ENCODE data around the gene CHPF2.

Gene CHPF2

DNA sequence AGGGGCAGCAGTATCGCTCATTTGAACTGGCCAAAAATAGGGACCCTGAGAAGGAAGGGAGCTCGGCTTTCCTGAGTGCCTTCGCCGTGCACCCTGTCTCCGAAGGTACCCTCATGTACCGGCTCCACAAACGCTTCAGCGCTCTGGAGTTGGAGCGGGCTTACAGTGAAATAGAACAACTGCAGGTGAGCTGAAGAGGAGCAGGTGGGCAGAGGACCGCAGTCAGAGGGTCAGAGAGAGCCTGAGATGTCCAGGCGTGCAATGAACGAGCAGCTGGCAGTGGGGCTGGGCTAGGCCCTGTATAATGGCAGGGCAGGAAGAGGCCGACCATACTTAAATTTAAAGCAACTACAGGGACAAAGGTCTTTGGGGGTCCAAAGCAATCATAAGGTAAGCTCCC, 4.1 kb downstream of the CHPF2 start:
- no peak for DNase-seq

DNA sequence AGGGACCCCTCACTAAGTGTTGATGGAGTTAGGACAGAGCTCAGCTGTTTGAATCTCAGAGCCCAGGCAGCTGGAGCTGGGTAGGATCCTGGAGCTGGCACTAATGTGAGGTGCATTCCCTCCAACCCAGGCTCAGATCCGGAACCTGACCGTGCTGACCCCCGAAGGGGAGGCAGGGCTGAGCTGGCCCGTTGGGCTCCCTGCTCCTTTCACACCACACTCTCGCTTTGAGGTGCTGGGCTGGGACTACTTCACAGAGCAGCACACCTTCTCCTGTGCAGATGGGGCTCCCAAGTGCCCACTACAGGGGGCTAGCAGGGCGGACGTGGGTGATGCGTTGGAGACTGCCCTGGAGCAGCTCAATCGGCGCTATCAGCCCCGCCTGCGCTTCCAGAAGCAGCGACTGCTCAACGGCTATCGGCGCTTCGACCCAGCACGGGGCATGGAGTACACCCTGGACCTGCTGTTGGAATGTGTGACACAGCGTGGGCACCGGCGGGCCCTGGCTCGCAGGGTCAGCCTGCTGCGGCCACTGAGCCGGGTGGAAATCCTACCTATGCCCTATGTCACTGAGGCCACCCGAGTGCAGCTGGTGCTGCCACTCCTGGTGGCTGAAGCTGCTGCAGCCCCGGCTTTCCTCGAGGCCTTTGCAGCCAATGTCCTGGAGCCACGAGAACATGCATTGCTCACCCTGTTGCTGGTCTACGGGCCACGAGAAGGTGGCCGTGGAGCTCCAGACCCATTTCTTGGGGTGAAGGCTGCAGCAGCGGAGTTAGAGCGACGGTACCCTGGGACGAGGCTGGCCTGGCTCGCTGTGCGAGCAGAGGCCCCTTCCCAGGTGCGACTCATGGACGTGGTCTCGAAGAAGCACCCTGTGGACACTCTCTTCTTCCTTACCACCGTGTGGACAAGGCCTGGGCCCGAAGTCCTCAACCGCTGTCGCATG, 5.2 kb downstream of the CHPF2 start:
- DNase-seq = no peak

DNA sequence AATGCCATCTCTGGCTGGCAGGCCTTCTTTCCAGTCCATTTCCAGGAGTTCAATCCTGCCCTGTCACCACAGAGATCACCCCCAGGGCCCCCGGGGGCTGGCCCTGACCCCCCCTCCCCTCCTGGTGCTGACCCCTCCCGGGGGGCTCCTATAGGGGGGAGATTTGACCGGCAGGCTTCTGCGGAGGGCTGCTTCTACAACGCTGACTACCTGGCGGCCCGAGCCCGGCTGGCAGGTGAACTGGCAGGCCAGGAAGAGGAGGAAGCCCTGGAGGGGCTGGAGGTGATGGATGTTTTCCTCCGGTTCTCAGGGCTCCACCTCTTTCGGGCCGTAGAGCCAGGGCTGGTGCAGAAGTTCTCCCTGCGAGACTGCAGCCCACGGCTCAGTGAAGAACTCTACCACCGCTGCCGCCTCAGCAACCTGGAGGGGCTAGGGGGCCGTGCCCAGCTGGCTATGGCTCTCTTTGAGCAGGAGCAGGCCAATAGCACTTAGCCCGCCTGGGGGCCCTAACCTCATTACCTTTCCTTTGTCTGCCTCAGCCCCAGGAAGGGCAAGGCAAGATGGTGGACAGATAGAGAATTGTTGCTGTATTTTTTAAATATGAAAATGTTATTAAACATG, 6.0 kb downstream of the CHPF2 start:
- no peak for DNase-seq

DNA sequence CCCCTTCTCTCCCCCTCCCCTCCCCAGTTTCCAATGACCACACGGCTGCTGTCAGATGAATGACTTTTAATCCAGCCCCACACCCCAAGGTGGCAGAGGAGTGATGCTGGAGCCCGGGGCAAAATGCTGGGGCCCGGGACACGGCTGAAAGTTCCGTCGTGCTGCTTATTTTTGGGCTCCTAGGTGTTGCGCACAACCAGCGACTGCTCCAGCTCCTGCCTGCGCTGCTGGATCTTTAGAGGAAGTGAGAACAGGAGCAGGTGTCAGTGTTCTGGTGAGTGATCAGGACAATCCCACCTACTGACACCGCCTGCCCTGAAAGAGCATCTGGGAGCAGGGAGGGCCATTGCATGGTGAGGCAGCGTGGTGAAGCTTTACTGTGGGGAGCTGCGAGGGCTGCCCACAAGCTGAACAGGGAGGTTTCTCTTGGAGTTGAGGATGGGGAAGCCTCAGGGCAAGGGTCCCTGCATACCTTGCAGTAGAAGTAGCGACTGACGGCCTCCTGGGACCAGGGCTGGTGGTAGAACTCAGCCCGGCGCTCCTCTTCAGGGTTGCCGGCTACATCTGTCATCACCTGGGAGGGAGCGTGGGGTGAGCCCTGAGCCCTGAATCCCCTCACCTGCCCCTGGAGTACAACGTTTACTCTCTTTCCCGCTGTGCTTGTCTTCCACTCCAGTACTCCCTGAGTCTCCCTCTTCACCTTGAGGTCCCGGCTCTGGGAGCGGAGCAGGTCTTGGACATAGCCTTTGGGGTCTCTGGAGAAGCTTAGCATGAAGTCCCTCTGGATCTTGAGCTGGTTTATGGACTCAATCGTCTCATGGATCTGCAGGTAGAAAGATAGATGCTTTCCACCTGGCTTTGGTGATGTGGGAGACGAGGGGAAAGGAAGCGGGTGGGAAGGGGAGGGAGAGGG, 6.9 kb downstream of the CHPF2 start:
- DNase-seq = no peak

DNA sequence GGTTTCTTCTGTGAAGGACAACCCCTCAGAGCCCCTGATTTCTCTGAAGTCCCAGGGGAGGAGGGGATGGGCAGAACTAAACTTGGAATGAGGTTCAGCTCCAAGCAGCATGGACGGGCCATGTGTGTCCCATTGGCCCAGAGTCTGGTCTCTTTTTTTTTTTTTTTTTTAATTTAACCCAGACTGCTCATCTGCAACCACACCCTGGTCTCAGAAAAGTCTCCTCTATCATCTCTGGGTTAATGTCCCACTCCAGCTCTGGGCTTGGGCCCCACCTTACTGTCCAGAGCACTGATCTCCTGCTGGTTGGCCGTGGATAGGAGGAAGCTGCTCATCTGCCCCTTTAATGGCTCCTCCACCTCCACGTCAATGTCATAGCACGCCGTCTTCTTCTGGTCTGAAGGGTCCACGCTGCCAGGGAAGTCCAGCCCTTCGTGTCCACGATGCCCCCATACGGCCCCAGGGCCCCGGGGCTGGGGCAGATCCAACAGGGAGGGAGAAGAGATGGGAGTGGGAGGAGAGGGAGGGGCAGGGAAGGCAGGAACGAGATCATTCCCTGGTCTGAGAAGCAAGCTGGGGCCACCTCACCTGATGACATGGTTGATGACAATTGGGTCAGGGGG, 7.7 kb downstream of the CHPF2 start:
- no peak for DNase-seq

DNA sequence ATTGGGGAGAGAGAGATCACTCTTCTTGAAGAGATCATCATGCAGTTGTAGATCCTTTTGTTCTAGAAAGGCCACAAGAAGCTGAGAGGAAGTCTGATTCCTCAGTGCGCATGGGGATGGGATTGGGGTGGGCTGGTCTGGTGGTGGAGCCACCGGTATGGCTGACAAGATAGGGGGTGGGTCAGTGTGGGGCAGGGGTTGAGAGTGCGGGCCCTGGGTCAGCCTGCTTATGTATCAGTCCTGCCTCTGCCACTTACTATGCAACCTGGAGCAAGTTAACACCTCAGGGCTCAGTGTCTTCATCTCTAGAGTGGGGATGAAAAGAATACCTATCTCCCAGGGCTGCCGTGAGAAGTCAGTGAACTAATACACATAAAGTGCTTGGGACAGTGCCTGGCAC, 8.3 kb downstream of the CHPF2 start:
- DNase-seq = no peak

DNA sequence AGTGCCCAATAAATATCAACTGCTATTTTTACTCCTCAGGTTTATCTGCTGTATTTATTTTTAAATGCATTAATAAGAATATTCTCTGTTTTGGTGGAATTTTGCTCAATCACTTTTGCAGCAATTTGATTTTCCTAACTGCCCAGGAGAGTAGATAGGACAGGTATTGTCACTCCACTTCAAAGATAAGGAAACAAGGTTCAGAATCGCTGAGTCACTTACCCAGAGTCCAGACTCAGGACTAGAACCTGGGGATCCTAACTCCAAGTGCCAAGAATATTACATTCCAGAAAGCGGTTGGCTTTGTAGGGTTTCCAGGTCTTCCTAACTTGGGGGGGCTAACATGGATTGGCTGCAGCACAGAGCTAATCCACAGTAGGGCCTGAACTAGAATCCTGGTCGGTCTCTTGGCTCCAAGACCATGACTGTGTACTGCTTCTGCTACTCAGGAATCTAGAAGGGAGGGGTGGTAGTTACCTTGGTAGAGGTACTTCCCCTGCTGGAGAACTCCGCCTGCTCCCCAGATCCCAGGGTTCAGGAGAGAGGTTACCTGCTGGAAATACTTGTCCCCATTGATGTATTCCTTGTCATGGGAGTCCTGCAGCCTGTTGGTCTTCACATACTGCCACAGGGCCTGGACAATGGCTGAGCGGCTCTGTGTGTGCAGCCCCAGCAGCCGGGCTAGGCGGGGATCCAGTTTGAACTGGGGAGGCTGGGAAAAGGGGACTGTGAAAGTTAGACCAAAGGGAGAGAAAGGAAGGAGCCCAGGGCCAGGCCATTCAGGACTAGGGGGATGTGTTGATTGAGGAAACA, 8.9 kb downstream of the CHPF2 start:
- no peak for DNase-seq

DNA sequence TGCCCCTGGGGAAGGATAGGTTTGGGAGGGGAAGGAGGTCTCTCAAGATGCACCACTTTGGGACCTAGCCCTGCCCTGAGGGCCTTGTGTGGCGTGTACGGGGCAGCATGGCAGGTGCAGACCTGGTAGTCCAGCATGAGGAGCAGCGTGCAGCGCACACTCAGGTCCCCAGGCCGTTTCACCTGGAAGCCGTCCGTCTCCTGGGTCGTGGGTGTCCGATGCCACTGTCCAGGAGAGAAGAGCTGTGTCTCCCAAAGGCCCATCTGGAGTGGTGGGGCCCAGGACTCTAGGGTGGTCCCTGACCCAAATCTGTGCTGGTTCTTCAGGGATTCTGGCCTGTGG, 9.4 kb downstream of the CHPF2 start:
- DNase-seq = no peak

DNA sequence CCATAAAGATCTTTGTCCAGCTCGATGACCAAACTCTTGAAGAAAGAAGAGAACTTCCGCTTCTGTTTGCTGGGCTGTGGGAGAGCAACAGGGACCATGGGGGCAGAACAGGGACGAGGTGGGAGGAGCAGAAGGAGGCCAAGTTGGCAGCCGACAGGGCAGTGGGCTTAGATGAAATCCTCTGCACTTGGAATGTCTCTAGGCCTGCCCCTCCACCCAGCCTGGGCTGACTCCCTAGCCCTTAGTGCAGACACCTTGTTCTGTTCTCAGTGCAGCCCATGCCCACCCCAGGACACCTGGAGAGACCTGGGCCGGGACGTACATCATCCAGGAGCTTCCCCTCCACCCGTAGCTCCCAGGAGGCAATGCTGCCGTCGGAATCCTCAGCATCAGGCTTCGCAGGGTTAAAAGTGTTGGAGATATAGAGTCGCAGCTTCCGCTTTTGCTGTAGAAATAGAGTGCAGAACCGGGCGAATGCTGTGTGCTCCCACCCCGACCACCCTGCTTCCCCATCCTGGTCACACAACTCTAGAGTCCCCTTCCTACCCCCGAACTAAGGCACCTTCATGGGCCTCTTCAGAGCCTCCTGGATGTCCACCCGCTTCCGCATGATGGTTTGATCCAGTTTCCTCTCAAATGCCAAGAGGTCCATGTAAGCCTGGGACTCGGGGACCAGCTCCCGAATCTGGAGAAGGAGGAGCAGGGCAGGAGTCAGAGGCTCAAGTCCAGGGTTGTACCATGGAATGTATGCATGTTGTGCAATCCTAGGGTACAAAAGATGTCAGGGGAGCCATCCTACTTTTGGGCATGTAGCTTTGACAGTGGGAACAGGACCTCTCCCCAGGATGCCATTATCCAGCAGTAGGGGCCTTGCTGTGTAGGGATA, 10.1 kb downstream of the CHPF2 start:
- no peak for DNase-seq

DNA sequence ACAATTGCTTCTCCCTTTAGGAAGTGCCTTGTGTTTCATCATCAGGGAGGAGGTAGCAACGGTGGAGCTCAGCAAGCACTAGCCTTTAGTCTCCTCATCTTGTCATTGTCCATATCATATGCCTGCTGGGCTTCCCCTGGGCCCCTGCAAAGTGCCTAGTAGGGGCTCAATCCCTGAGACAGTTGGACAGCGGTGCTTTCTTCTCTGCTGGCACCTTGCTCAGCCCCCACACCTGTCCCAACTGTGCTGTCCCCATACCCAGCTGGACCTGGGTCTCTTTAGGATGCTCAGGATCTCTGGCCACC, 10.7 kb downstream of the CHPF2 start:
- no peak for DNase-seq

DNA sequence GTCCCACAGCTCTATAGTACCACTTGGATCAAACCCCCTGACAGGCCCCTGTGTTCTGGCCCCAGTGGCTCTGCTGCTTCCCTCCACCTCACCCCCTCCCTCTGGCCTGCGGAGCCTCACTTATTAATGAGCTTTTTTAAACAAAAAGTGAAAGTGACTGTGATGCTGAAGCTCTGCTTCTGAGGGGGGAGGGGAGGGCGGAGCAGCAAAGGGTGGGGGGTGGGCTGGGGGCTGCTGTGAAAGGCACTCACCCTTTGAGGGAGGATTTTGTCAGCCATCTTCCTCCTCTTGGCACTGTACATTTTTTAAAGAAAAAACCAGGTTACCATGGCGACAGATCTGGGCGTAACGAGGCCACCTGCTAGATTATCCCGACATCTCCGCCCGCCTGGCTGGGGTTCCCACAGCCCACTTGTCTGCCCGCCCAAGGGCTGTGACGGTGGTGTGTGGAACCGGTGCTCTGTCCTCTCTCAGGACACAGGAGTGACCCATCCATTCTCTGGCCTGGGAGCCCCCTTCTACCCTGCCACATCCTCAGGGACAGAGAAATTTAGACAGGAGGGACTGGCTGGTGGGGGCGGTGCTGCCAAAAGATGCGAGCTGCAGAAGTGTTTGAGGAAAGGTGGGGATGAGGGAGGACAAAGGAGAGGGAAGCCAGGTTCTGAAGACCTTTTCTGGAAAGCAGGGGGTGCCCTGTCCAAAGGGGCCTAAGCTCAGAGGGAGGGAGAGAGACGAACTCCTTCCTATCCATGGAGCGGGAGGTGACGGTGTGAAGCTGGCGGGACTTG, 11.3 kb downstream of the CHPF2 start:
- no peak for DNase-seq

DNA sequence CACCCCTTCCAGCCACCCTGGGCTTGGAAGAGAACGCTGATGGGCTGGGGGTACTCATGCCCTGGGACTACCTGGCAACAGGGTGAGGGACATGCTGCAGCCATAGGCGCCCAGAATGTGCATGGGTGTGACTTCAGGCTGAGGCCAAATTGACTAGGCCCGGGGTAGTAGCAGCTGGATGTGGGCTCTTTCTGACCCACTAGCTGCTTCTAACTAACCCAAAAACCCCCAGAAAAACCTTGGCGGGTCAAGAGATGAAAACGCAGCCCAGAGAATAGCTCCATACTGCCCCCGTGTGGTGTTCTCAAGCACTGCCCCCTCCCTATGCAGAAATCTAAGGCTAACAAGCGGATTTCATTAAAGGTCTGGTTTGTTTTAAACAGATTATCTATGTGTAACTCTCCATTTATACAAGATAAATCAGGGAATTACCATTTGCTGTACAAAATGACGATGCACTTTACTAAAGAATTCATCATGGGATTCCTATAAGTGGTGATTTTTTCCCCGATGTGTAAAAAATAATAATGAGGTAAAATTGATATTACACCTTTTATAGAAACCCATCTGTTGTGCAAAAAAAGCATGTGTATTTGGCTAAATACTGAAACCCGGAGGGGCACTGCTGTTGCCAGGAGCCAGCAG, 12.0 kb downstream of the CHPF2 start:
- peak; percentile 34 for DNase-seq

DNA sequence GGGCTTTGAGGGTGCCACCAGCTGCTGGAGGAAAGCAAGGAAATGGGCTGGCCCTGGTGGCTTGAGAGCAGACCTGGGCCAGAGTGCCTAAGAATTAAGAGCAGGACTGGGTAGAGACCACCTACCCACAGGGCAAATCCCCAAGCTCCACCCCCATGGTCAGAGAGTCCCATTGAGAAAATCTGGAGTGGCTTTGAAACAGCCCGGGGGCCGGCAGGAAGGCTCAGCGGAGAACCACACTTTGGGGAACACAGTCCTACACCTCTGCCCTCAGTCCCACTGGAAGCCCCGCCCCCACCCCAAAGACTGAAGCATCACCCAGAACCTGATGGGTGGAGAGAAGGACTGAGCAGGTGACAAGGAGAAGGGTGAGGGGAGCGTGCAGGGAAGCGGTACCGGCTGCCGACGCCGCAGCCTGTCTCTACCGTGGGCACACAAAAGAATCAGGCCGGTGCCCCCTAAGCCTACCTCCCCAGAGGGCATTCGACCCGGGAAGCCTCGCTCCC, 12.6 kb downstream of the CHPF2 start:
- DNase-seq = no peak

DNA sequence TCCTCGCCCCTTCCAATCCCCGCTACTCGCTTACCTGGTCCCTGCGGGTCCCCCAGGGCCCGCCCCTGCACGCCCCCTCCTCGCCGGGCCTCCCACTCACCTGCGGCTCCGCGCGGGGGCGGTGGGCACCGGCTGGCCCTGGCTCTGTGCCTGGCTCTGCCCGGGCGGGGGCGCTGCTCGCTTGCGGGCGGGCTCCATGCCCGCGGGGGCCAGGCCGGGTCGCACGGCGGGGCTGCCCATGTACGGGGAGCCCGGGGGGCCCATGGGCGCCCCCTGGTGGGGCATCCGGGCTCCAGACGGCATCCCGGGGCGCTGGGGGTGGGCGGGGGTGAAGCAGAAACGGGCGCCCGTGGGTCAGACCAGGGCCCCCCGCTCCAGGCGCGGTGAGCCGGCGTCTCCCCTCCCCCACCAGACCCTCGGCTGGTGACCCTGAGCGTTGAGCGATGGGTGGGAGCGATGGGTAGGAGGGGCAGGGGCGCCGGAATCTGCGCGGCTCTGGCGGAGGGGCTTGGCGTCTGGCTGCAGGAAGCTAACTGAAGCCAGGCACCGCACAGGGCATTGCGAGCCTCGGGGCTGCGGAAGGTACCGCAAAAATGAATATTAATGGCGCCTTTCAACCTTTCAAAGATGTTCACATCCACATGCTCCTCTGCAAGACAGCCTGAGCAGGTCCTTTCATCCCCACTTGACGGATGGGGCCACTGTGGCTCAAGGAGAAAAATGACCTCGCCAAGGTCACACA, 13.2 kb downstream of the CHPF2 start:
- no peak for DNase-seq

DNA sequence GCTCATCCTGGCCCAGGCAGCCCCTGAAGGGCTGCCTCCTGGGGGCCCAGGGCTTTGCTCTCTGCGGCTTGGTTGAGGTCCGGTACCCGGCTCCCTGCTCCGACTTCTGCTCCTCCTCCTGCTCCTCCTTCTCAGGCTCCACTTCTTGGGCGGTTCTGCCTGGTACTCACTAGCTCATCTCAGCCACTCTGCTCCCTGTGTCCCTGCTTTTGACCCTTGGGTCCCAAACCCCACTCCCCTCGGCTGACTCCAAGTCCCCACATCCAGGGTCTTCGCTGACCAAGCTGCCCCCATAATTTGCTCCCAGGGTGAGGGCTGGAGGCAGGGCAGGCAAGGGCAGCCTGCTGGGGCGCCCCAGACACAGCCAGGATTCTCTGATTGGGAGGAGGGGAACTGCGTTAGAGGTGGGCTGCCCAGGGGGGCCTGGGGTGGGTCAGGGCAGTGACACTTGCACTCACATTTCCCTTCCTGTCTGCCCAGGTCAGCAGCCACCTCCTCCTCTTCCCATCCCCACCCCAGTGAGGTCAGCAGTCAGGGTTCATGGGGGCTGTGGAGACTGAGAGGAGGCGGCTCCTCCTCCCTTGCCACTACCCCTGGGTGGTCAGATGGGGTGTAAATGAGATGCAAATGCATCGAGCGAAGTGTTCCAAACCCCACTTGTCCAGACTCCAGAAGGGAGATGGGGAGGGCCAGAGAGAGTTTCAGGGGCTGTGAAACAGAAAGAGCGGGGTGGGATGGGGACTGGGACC, 14.0 kb downstream of the CHPF2 start:
- no peak for DNase-seq

DNA sequence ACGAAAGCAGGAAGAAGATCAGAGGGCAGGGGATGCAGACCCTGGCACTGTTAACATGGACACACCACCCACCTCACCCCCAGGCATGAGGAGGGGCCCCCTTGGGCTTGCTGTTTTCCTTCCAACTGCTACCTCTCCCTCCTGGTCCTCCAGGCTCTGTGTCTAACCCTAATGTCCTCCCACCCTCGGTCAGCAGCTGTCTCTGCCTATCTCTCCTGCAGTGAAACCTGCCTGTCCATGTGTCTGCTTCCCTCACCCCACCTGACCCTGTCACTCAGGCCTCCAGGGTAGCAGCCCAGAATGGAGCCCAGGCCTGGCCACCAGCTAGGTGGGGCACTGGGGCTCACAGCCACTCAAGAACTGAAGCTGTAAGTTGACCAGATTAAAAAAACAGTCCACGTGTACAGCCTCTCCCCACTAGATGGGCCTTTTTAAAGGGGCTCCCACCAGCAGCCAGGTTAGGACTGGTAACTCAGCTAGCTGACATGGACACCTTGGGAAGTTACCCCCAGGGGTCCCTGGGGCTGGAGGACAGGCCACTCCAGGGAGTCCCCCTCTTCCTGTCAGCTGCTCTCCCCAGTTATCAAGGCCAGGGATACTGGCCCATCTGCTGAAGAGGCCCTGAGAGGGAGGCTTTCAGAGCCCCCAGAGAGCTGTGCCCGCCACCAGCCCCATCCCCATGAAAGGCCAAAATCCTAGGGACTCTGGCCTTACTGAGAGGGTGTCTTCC, 14.7 kb downstream of the CHPF2 start:
- no peak for DNase-seq

DNA sequence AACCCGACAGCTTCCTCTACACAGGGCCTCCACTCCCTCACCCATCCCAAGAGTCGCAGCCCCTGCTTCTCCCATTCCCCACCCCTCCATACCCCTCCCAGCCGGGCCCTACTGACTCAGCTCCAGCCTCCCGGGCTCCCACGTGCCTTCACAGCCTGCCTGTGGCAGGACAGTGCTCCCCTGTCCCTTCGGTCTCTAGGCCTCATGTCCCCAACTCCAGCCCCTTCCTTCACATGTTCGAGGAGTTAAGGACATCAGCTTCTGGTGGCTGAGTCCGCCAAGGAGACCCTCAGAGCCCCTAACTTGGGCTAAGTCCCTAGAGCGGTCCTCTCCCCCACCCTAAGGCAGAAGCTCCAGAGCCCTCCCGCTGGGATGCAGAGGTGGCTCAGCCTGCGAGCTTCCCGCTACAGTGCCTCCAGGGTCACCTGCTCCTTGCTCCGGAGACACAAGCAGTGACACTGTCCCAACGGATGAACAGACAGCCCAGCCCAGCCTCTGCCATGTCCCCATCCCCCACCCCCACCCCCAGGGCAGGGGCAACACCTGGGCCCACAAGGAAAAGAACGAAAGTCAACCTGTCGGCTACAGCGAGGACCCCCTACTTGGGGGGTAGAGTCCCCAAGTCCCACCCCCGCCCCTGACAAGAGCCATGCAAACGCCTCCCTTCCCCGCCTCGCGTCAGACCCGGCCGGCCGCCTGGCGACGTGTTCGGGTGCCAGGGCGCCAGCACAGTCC, 15.5 kb downstream of the CHPF2 start:
- no peak for DNase-seq
